T1000 (cell line): ENCODE results near the gene HDHD5.

Experiments
- DNase-seq: peaks from one replicate; lab custom pipeline; 2025; ENCODE audit warnings: mixed read lengths; lab: John Stamatoyannopoulos, UW

The HDHD5 gene

GRCh38 chr22:17105143-17106129 is 53.6 kb downstream of the HDHD5 start:
- no peak for DNase-seq

- DNase-seq = no peak
These were observed 54.6 kb downstream of the HDHD5 start for GRCh38 chr22:17104336-17104935.

- no peak for DNase-seq
These were observed 55.7 kb downstream of the HDHD5 start for GRCh38 chr22:17103351-17103750.

GRCh38 chr22:17102297-17102667 is 56.8 kb downstream of the HDHD5 start:
- DNase-seq = no peak

- DNase-seq = no peak
These were observed 57.4 kb downstream of the HDHD5 start for GRCh38 chr22:17101475-17102296.

GRCh38 chr22:17100621-17101020 is 58.5 kb downstream of the HDHD5 start:
- no peak for DNase-seq

GRCh38 chr22:17098379-17098819 is 60.7 kb downstream of the HDHD5 start:
- no peak for DNase-seq

GRCh38 chr22:17097701-17098100 is 61.4 kb downstream of the HDHD5 start:
- no peak for DNase-seq

- DNase-seq = no peak
These were observed 62.0 kb downstream of the HDHD5 start for GRCh38 chr22:17097062-17097461.

GRCh38 chr22:17096071-17096470 is 63.0 kb downstream of the HDHD5 start:
- DNase-seq = no peak

GRCh38 chr22:17095538-17095937 is 63.5 kb downstream of the HDHD5 start:
- no peak for DNase-seq

GRCh38 chr22:17093081-17093480 is 66.0 kb downstream of the HDHD5 start:
- no peak for DNase-seq

GRCh38 chr22:17091851-17092250 is 67.2 kb downstream of the HDHD5 start:
- no peak for DNase-seq

GRCh38 chr22:17090550-17090949 is 68.5 kb downstream of the HDHD5 start:
- DNase-seq = no peak
